ENCODE data around the gene TRAPPC1.

TRAPPC1 gene

GRCh38 chr17:7903154-7904103, 28.3 kb downstream of the TRAPPC1 start:
- DNase-seq (ENCODE audit: low read depth) = no peak
- TF ChIP-seq CTCF (IDR thresholded peaks at IDR 0.05; ENCODE audit: low read depth, low read length) = no peak
- no peak for TF ChIP-seq MAX (IDR thresholded peaks at IDR 0.05; ENCODE audit: low read depth, low read length)
- TF ChIP-seq MYC (IDR thresholded peaks at IDR 0.05; ENCODE audit: low read depth, low read length) = no peak
- no peak for TF ChIP-seq POLR2A (IDR thresholded peaks at IDR 0.05; ENCODE audit: extremely low read depth, insufficient read length)
- no peak overlapping the region for H3K4me3 ChIP-seq (ENCODE audit: low read depth, low read length)

- TF ChIP-seq MAX (IDR thresholded peaks at IDR 0.05; ENCODE audit: low read depth, low read length) (peak; percentile 28; the same call in 1 of the 2 replicates), MYC (IDR thresholded peaks at IDR 0.05; ENCODE audit: low read depth, low read length) (peak; percentile 25; the same call in 1 of the 2 replicates), POLR2A (IDR thresholded peaks at IDR 0.05; ENCODE audit: extremely low read depth, insufficient read length) (no peak)
- DNase-seq (ENCODE audit: low read depth) = peak; percentile 46
- H3K4me3 ChIP-seq (ENCODE audit: low read depth, low read length) = no peak overlapping the region
Observed at GRCh38 chr17:7897773-7898172, 34.0 kb downstream of the TRAPPC1 start.

- TF ChIP-seq MAX (IDR thresholded peaks at IDR 0.05; ENCODE audit: low read depth, low read length) (no peak), MYC (IDR thresholded peaks at IDR 0.05; ENCODE audit: low read depth, low read length) (no peak), POLR2A (IDR thresholded peaks at IDR 0.05; ENCODE audit: extremely low read depth, insufficient read length) (no peak), CTCF (IDR thresholded peaks at IDR 0.05; ENCODE audit: low read depth, low read length) (no peak)
- DNase-seq (ENCODE audit: low read depth) = no peak
- no peak overlapping the region for H3K4me3 ChIP-seq (ENCODE audit: low read depth, low read length)
Observed at GRCh38 chr17:7897090-7897489, 34.7 kb downstream of the TRAPPC1 start.

- DNase-seq (ENCODE audit: low read depth) = no peak
- no peak for TF ChIP-seq MAX (IDR thresholded peaks at IDR 0.05; ENCODE audit: low read depth, low read length)
- no peak for TF ChIP-seq MYC (IDR thresholded peaks at IDR 0.05; ENCODE audit: low read depth, low read length)
- TF ChIP-seq POLR2A (IDR thresholded peaks at IDR 0.05; ENCODE audit: extremely low read depth, insufficient read length) = no peak
- no peak for TF ChIP-seq CTCF (IDR thresholded peaks at IDR 0.05; ENCODE audit: low read depth, low read length)
- H3K4me3 ChIP-seq (ENCODE audit: low read depth, low read length) = no peak overlapping the region
Observed at GRCh38 chr17:7894866-7895265, 36.9 kb downstream of the TRAPPC1 start.

- no peak for DNase-seq (ENCODE audit: low read depth)
- TF ChIP-seq CTCF (IDR thresholded peaks at IDR 0.05; ENCODE audit: low read depth, low read length) (no peak), MYC (IDR thresholded peaks at IDR 0.05; ENCODE audit: low read depth, low read length) (no peak), MAX (IDR thresholded peaks at IDR 0.05; ENCODE audit: low read depth, low read length) (no peak), POLR2A (IDR thresholded peaks at IDR 0.05; ENCODE audit: extremely low read depth, insufficient read length) (no peak)
- no peak overlapping the region for H3K4me3 ChIP-seq (ENCODE audit: low read depth, low read length)
Observed at GRCh38 chr17:7894226-7894625, 37.5 kb downstream of the TRAPPC1 start.
